HG02623 (cell line): ENCODE measurements around the gene TNFAIP2.

ENCODE experiments used
- ATAC-seq: cut with Tn5 transposase; IDR thresholded peaks from one replicate; pipeline ENCODE4 v1.9.1; 2021; ENCODE audit warnings: moderate library complexity; ENCODE audit not compliant: unreplicated experiment

TNFAIP2 gene

GRCh38 chr14:103093856-103094405, 29.3 kb upstream of the TNFAIP2 start:
- ATAC-seq, result no peak

GRCh38 chr14:103094406-103095209, 28.7 kb upstream of the TNFAIP2 start, which contains the start of gene EXOC3L4:
Gene EXOC3L4, plus strand, starts transcription at chr14:103094725. Its CDS starts 5,495 bp downstream, at chr14:103100220.
- no peak for ATAC-seq

GRCh38 chr14:103095210-103095778, 28.0 kb upstream of the TNFAIP2 start:
- no peak for ATAC-seq

- ATAC-seq, result no peak
Measured at GRCh38 chr14:103096387-103096786, 26.9 kb upstream of the TNFAIP2 start.

- no peak for ATAC-seq
Measured at GRCh38 chr14:103097244-103097993, 25.8 kb upstream of the TNFAIP2 start.

GRCh38 chr14:103097994-103098957, 25.0 kb upstream of the TNFAIP2 start:
- ATAC-seq, result no peak

- no peak for ATAC-seq
Measured at GRCh38 chr14:103099081-103099732, 24.1 kb upstream of the TNFAIP2 start.

GRCh38 chr14:103099733-103100280, 23.5 kb upstream of the TNFAIP2 start:
- no peak for ATAC-seq

- no peak for ATAC-seq
Measured at GRCh38 chr14:103100281-103101121, 22.8 kb upstream of the TNFAIP2 start.

- no peak for ATAC-seq
Measured at GRCh38 chr14:103101257-103101962, 21.9 kb upstream of the TNFAIP2 start.

- no peak for ATAC-seq
Measured at GRCh38 chr14:103101963-103102688, 21.1 kb upstream of the TNFAIP2 start.

GRCh38 chr14:103102689-103103260, 20.5 kb upstream of the TNFAIP2 start:
- ATAC-seq, result no peak

- no peak for ATAC-seq
Measured at GRCh38 chr14:103103461-103104388, 19.5 kb upstream of the TNFAIP2 start.

GRCh38 chr14:103104389-103104653, 18.9 kb upstream of the TNFAIP2 start:
- no peak for ATAC-seq

- peak; percentile 40 for ATAC-seq
Measured at GRCh38 chr14:103104654-103105452, 18.4 kb upstream of the TNFAIP2 start.
